ENCODE data around the gene COPS2.
"Not testable (repeated sequence)": the region's sequence is repeated elsewhere in the genome, so short reads cannot be mapped to it uniquely, and the experiment has no call there.

Gene COPS2

GRCh38 chr15:49084285-49084570 is 71.2 kb downstream of the COPS2 start:
- DNase-seq (ENCODE audit: low spot score in 2 of 2): no peak
- H3K9me3 Mint-ChIP-seq: no peaks in the 10 kb centered on the region
- no peaks in the 10 kb centered on the region for H3K36me3 Mint-ChIP-seq (ENCODE audit: insufficient read depth)
- ATAC-seq (replicated peaks; ENCODE audit: extremely low read depth, poor library complexity, severe bottlenecking): no peak
- H3K4me1 Mint-ChIP-seq: no peaks in the 10 kb centered on the region
- no peak overlapping the region for H3K27ac Mint-ChIP-seq (ENCODE audit: low read depth)
- H3K4me3 Mint-ChIP-seq: no peak overlapping the region
- peaks cover 10% of the 10 kb centered on the region for H3K27me3 Mint-ChIP-seq

- ATAC-seq (replicated peaks; ENCODE audit: extremely low read depth, poor library complexity, severe bottlenecking) (no peak), DNase-seq (ENCODE audit: low spot score in 2 of 2) (no peak)
- Mint-ChIP-seq H3K4me1 (no peaks in the 10 kb centered on the region), H3K9me3 (no peaks in the 10 kb centered on the region), H3K36me3 (ENCODE audit: insufficient read depth) (no peaks in the 10 kb centered on the region), H3K4me3 (no peak overlapping the region), H3K27ac (ENCODE audit: low read depth) (no peak overlapping the region), H3K27me3 (peaks cover 13% of the 10 kb centered on the region)
Observed at GRCh38 chr15:49083401-49084284, 71.8 kb downstream of the COPS2 start.

GRCh38 chr15:49082960-49083359 is 72.4 kb downstream of the COPS2 start:
- no peaks in the 10 kb centered on the region for H3K9me3 Mint-ChIP-seq
- H3K4me3 Mint-ChIP-seq: no peak overlapping the region
- no peak for ATAC-seq (replicated peaks; ENCODE audit: extremely low read depth, poor library complexity, severe bottlenecking)
- no peaks in the 10 kb centered on the region for H3K4me1 Mint-ChIP-seq
- no peaks in the 10 kb centered on the region for H3K36me3 Mint-ChIP-seq (ENCODE audit: insufficient read depth)
- no peak for DNase-seq (ENCODE audit: low spot score in 2 of 2)
- no peak overlapping the region for H3K27ac Mint-ChIP-seq (ENCODE audit: low read depth)
- peaks cover 20% of the 10 kb centered on the region for H3K27me3 Mint-ChIP-seq

- Mint-ChIP-seq H3K27me3 (peaks cover 28% of the 10 kb centered on the region), H3K4me1 (no peaks in the 10 kb centered on the region), H3K36me3 (ENCODE audit: insufficient read depth) (no peaks in the 10 kb centered on the region), H3K27ac (ENCODE audit: low read depth) (no peak overlapping the region), H3K4me3 (no peak overlapping the region), H3K9me3 (no peaks in the 10 kb centered on the region)
- ATAC-seq (replicated peaks; ENCODE audit: extremely low read depth, poor library complexity, severe bottlenecking): no peak
- no peak for DNase-seq (ENCODE audit: low spot score in 2 of 2)
Observed at GRCh38 chr15:49079340-49080039, 75.9 kb downstream of the COPS2 start.

- Mint-ChIP-seq H3K4me1 (no peaks in the 10 kb centered on the region), H3K36me3 (ENCODE audit: insufficient read depth) (no peaks in the 10 kb centered on the region), H3K9me3 (no peaks in the 10 kb centered on the region), H3K4me3 (no peak overlapping the region), H3K27me3 (peaks cover 56% of the 10 kb centered on the region), H3K27ac (ENCODE audit: low read depth) (no peak overlapping the region)
- ATAC-seq (replicated peaks; ENCODE audit: extremely low read depth, poor library complexity, severe bottlenecking) (no peak), DNase-seq (ENCODE audit: low spot score in 2 of 2) (no peak)
Observed at GRCh38 chr15:49075881-49076280, 79.5 kb downstream of the COPS2 start.

- not testable (repeated sequence) for H3K9me3 Mint-ChIP-seq; H3K27ac Mint-ChIP-seq (ENCODE audit: low read depth); H3K36me3 Mint-ChIP-seq (ENCODE audit: insufficient read depth); H3K4me3 Mint-ChIP-seq; DNase-seq (ENCODE audit: low spot score in 2 of 2); H3K4me1 Mint-ChIP-seq; ATAC-seq (replicated peaks; ENCODE audit: extremely low read depth, poor library complexity, severe bottlenecking)
- H3K27me3 Mint-ChIP-seq: peaks cover 58% of the 10 kb centered on the region
Observed at GRCh38 chr15:49074589-49075287, 80.7 kb downstream of the COPS2 start.

Measured in central memory CD8-positive, alpha-beta T cell (primary cell).